T47D (cell line): ENCODE results near the gene SEBOX.
"Not testable (repeated sequence)": the region's sequence is repeated elsewhere in the genome, so short reads cannot be mapped to it uniquely, and the experiment has no call there.

Source experiments
- DNase-seq, 2 experiments: peaks; one replicate each; pipeline versions ENCODE4 v3.0.0 to v3.0.0-alpha.2; 2011 to 2012; ENCODE audit warnings: low read depth in 1 of 2, low spot score in 1 of 2
- JUND ChIP-seq: IDR thresholded peaks from 2 replicates; pipeline ENCODE4 v1.6.1; 2012; ENCODE audit warnings: low read depth
- in situ Hi-C: cut with HindIII; loops from 2 replicates; pipeline ENCODE4 v1.10.0; 2016; ENCODE audit warnings: low sequenced_read_pairs, low pct_unique_long_range_greater_than_20kb

The SEBOX gene

DNA sequence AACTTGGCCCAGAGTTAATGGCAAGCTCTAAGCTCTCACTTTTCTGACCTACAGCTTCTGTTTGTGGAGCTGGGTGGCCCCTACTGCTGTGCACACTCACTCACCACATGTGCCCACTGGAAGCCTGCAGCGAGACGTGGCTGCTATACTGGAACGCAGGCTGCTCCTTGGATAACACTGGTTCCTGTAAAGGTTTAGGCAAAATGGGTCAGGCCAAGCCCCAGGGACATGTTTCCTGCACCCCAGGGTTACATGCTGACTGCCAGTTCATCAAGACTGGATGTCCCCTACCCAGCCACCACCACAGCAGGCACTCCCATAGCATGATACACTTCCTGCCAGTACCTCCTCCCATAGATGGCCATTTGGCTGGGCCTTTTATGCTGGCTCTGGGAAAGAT lies 16.0 kb downstream of the SEBOX start:
- TF ChIP-seq JUND, result no peak
- no peak for DNase-seq
- in situ Hi-C loops, result no loop called here

- TF ChIP-seq JUND, result no peak
- in situ Hi-C loops, result no loop called here
- peak in 1 of 2 experiments; percentile 78 for DNase-seq
Observed at GRCh38 chr17:28347261-28347891, 17.6 kb downstream of the SEBOX start.

GRCh38 chr17:28346746-28347246 lies 18.2 kb downstream of the SEBOX start:
- DNase-seq, result no peak
- in situ Hi-C loops, result no loop called here
- no peak for TF ChIP-seq JUND

DNA sequence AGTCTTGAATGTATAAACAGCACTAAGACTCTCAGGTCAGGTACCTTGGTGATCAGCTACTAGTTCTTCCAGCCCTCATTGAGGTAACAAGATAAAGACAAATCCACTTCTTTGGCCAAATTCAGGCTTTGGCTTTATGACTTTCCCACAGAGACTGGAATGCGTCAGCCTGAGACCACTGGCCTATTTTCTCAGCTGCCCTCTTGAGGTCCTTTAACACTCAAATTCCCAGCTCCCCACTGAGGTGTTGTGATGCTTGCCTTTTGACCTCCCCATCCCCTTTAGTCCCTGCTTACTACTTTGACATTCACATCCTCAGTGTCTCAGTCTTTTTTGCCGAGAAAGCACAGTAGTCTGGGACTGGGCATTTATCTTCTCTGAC lies 18.8 kb downstream of the SEBOX start:
- no peak for TF ChIP-seq JUND
- no peak for DNase-seq
- in situ Hi-C loops, result no loop called here

DNA sequence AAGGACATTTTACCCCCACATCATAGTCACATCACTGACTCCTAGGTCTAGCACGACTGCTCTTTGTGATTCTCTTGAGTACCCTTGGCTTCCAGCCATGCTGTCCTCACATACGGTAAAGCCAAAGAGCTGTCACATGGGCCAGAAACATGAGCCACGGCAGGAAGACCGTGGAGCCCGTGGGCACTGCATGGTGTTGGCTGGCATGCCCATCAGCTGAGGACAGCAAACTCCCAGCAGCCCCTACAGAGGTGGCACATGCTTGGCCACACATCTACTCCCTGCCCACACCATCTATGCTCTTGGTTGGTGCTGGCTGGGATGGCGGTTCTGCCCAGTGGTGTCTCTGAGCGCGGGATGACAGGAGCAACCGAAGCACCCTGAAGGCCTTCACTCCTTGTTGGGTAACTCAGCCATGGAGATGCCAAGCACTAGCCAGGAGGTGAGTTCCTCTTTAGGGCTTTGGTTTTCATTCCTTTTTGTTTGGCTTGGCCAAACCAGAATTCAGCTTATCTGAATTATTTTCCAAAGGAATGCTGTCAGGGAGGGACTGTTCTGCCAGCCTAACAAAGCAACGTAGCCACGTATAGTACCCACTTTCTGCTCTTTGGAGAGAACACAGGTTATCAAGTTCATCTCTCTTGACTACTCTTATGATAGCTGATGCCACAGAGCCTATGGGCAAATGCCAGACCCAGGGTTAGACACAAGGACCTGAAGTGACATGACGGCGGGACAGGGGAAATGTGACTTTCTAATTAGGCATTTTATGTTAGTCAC lies 19.4 kb downstream of the SEBOX start:
- in situ Hi-C loops, result no loop called here
- no peak for DNase-seq
- no peak for TF ChIP-seq JUND

- no peak for TF ChIP-seq JUND
Observed at GRCh38 chr17:28344435-28344901, 20.5 kb downstream of the SEBOX start.

GRCh38 chr17:28344011-28344410 lies 21.0 kb downstream of the SEBOX start:
- DNase-seq, result no peak
- in situ Hi-C loops, result no loop called here

More at GRCh38 chr17:28344435-28344901, 20.5 kb downstream of the SEBOX start:
- in situ Hi-C loops, result no loop called here
- no peak for DNase-seq

DNA sequence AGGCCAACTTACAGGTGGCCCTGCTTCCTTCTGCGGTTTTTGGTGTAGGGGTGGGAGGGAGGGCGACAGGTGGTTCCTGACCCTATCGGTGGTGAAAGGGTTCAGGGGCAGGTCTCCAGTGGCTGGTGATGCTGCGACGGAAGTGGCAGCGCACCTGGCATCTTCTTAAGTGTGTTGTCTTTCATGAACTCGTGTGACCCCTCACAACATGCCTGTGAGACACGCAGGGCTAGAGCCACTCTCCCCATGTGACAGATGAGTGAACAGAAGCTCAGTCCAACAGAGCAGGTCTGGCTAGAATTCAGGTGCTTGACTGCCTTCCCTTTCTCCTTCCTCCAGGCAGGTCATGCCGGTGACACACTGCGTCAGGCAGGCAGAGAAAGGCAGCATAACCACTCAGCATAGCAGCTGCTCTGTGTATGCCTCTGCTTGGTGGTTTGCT lies 21.5 kb downstream of the SEBOX start:
- in situ Hi-C loops, result no loop called here
- DNase-seq, result peak in 1 of 2 experiments; percentile 53
- TF ChIP-seq JUND, result no peak

More at GRCh38 chr17:28344011-28344410, 21.0 kb downstream of the SEBOX start:
- no peak for TF ChIP-seq JUND

DNA sequence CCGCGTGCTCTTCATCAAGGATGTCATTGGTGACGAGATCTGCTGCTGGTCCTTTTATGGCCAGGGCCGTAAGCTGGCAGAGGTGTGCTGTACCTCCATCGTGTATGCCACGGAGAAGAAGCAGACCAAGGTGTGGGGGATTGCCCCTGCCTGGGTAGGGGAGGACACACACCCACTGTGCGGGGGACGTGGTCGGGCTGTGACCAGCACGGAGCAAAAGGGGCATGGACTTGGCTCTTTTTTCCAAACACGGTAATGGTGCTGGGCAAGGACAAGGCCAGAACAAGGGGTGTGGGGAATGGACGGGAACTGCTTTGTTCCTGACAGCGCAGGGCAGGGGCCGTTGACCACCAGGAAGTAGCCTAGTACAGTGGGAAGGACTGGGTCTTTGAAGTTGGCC lies 22.7 kb downstream of the SEBOX start:
- no peak for DNase-seq
- in situ Hi-C loops, result no loop called here
- no peak for TF ChIP-seq JUND

DNA sequence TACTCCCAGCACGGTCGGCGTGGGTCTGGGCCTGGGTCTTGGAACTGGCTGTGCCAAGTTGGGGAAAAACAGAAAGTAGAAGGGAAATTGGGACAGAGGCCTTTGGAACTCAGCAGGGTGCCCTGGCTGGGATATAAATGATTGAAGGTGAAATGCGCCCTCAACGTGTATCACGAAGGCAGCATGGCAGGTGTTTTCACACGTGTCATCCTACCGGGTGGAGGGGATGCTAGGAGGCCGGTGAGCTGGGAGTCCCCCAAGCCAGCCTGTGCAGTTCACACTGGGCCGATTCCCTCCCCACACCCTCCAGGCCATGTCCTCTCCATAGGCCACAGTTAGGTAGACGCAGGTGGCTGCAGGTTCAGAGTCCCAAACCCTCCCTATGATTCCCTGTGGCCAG lies 23.5 kb downstream of the SEBOX start:
- no peak for DNase-seq
- no peak for TF ChIP-seq JUND
- in situ Hi-C loops, result no loop called here

DNA sequence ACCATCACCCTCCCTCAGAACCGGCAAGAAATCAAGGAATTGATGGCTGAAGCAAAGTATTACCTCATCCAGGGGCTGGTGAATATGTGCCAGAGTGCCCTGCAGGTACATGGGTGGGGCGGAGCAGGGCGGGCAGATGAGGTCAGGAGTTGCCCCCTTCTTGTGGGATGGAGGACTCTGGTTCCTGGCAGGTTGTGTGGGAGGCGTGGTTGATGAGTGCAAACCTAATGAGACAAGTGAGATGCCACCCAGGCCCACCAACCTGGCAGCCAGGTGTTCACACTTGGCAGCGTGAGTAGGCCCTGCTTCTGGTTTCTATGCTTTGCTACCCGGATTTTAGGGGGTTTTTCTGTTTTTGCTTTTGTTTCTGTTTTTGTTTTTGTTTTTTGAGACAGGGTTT lies 24.6 kb downstream of the SEBOX start:
- no peak for DNase-seq
- no peak for TF ChIP-seq JUND
- in situ Hi-C loops, result no loop called here

DNA sequence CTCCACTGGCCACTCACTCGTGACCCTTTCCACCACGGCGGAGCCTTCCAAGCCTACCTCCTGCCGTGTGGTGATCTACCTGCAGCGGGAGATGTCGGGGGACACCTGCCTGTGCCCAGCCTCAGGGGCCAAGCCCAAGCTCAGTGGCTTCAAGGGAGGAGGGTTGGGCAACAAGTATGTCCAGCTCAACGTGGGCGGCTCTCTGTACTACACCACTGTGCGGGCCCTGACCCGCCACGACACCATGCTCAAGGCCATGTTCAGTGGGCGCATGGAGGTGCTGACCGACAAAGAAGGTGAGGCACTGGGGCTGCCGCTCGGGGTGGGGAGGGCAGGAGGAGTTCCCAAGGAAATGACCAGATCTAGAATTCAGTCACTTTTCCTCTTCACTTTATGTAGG lies 25.6 kb downstream of the SEBOX start:
- in situ Hi-C loops, result no loop called here
- TF ChIP-seq JUND, result no peak
- no peak for DNase-seq

DNA sequence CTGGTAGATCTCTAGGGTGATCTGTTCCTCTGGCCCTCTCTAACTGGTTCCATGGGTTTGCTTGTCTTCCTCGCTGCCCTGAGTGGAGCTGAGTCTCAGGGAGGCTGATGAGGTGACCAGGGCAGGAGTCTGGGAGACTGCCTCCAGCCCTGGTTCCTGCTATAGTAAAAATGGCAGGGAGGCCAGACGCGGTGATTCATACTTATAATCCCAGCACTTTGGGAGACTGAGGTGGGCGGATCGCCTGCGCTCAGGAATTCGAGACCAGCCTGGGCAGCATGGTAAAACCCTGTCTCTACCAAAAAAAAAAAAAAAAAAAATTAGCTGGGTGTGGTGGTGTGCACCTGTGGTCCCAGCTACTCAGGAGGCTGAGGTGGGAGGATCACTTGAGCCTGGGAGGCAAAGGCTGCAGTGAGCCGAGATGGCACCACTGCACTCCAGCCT lies 26.2 kb downstream of the SEBOX start:
- in situ Hi-C loops, DNase-seq: not testable (repeated sequence)
